ENCODE measurements around the gene COMMD1.
"Not testable (repeated sequence)": the region's sequence is repeated elsewhere in the genome, so short reads cannot be mapped to it uniquely, and the experiment has no call there.

- TF ChIP-seq CTCF (IDR thresholded peaks at IDR 0.05; ENCODE audit: low read depth, low read length, poor library complexity, severe bottlenecking); EZH2phosphoT487 (IDR thresholded peaks at IDR 0.05; ENCODE audit: borderline replicate concordance, low read length): not testable (repeated sequence)
These were observed 99.0 kb downstream of the COMMD1 start for GRCh38 chr2:62004428-62004827.

Data from DOHH2 (cell line).